Measurements from ENCODE around the gene COL4A2. TPM values are rescaled to one million over a fixed set of nuclear protein-coding genes. Genes with fewer than 3 reads are reported as not detected.

The COL4A2 gene
- total RNA-seq, 1 donor from 2014 or later: 1,556 TPM

DNA sequence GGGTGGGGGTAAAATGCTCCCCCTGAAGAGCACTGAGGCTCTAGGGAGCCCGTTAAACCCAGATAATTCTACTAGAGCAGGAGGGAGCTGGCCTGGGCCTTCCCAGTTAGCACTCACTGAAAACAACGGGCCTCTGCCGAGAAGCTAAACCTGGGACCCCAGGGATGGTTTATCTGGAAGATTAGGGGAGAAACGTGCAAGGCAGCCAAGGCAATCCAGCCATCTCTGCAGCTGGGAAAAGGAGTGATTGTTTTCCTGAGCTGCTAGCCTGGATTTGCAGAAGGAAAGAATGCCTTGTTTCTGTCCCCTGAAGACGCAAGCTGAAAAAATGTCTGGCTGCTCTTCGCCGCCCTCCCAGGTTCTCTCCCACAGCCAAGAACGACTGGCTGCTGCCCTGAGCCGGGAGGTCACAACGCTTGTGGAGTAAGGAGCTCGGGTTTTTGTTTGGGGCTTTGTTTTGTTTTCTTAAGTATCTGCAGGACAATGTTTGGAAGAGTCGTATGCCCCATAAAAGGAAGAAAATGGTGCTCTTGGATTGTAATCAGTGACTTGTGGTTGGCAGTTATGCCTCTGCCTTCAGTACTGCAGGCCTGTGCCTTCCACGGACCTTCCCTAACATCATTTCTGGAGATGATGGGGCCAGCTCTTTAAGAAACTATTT is 31.5 kb downstream of the COL4A2 start:
- no peak for DNase-seq (ENCODE audit: low spot score)
- peak overlapping the region; percentile 97 for H3K27ac Mint-ChIP-seq (ENCODE audit: unreplicated experiment)
- H3K4me1 Mint-ChIP-seq (ENCODE audit: unreplicated experiment): peaks cover 95% of the 10 kb centered on the region
- peak overlapping the region; percentile 77 for H3K4me3 Mint-ChIP-seq (ENCODE audit: unreplicated experiment)
- peaks cover 18% of the 10 kb centered on the region for H3K27me3 Mint-ChIP-seq (ENCODE audit: unreplicated experiment)
- no peaks in the 10 kb centered on the region for H3K9me3 Mint-ChIP-seq (ENCODE audit: unreplicated experiment)
- peaks cover 47% of the 10 kb centered on the region for H3K36me3 Mint-ChIP-seq (ENCODE audit: low read depth, unreplicated experiment)
- TF ChIP-seq, protein P1, sequence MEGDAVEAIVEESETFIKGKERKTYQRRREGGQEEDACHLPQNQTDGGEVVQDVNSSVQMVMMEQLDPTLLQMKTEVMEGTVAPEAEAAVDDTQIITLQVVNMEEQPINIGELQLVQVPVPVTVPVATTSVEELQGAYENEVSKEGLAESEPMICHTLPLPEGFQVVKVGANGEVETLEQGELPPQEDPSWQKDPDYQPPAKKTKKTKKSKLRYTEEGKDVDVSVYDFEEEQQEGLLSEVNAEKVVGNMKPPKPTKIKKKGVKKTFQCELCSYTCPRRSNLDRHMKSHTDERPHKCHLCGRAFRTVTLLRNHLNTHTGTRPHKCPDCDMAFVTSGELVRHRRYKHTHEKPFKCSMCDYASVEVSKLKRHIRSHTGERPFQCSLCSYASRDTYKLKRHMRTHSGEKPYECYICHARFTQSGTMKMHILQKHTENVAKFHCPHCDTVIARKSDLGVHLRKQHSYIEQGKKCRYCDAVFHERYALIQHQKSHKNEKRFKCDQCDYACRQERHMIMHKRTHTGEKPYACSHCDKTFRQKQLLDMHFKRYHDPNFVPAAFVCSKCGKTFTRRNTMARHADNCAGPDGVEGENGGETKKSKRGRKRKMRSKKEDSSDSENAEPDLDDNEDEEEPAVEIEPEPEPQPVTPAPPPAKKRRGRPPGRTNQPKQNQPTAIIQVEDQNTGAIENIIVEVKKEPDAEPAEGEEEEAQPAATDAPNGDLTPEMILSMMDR (IDR thresholded peaks at IDR 0.05; ENCODE audit: unreplicated experiment): no peak

- Mint-ChIP-seq H3K36me3 (ENCODE audit: low read depth, unreplicated experiment) (peaks cover 49% of the 10 kb centered on the region), H3K27ac (ENCODE audit: unreplicated experiment) (peak overlapping the region; percentile 97), H3K4me3 (ENCODE audit: unreplicated experiment) (peak overlapping the region; percentile 77), H3K27me3 (ENCODE audit: unreplicated experiment) (peaks cover 18% of the 10 kb centered on the region), H3K4me1 (ENCODE audit: unreplicated experiment) (peaks cover 98% of the 10 kb centered on the region), H3K9me3 (ENCODE audit: unreplicated experiment) (no peaks in the 10 kb centered on the region)
- no peak for DNase-seq (ENCODE audit: low spot score)
- TF ChIP-seq, protein P1 (IDR thresholded peaks at IDR 0.05; ENCODE audit: unreplicated experiment): no peak
These were observed 32.2 kb downstream of the COL4A2 start for GRCh38 chr13:110339263-110339662.

DNA sequence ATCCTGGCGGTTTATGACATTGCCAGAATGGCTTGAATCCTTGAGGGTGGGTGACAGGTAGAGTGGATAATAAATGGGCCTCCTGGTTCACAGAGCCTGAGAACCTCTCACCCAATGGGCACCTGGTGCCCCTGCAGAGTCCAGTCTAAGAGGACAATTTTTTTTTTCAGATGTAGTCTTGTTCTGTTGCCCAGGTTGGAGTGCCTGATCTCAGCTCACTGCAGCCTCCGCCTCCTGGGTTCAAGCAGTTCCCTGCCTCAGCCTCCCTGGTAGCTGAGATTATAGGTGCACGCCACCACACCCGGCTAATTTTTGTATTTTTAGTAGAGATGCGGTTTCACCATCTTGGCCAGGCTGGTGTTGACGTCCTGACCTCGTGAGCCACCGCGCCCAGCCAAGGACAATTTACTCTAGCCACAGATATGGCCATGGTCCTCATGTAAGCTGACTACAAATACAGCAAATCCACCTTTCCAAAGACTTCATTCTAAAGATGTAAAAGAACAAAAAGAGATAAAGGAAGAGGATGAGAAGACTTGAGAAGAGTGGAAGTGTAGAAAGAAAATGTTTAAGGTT is 33.0 kb downstream of the COL4A2 start:
- TF ChIP-seq, protein P1 (IDR thresholded peaks at IDR 0.05; ENCODE audit: unreplicated experiment): no peak
- DNase-seq (ENCODE audit: low spot score): no peak
- H3K36me3 Mint-ChIP-seq (ENCODE audit: low read depth, unreplicated experiment): peaks cover 47% of the 10 kb centered on the region
- H3K27ac Mint-ChIP-seq (ENCODE audit: unreplicated experiment): peak overlapping the region; percentile 97
- H3K4me1 Mint-ChIP-seq (ENCODE audit: unreplicated experiment): peaks cover 98% of the 10 kb centered on the region
- peaks cover 18% of the 10 kb centered on the region for H3K27me3 Mint-ChIP-seq (ENCODE audit: unreplicated experiment)
- peak overlapping the region; percentile 32 for H3K4me3 Mint-ChIP-seq (ENCODE audit: unreplicated experiment)
- H3K9me3 Mint-ChIP-seq (ENCODE audit: unreplicated experiment): no peaks in the 10 kb centered on the region

DNA sequence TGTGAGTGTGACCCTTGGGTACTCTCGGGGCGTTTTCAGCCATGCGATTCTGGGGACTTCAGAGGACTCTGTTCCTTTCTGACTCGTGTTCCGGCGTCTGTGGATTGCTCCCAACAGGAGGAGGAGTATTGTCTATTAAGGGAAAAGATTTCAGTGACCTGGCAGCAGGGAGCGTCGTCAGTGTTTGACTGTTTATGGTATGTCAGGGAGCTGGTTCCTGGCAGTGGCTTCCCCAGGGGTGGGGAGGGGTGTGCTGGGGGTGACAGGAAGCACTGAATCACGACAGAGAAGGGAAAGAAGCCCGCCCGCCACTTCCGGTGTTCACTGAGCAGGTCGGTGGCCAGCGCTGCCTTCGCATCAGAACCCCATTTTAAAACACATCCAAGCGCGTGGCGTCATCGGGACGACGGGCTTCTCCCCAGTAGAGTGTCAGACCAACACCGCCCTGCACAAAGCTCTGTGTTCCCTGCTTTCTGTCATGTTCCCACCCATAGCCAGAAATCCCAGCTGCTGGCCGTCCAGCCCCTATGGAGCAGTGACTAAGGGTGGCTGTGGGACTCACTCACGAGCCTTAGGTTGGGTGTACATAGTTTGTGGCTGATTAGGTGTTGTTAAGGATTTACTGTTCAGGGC is 33.8 kb downstream of the COL4A2 start:
- TF ChIP-seq, protein P1 (IDR thresholded peaks at IDR 0.05; ENCODE audit: unreplicated experiment): no peak
- peaks cover 98% of the 10 kb centered on the region for H3K4me1 Mint-ChIP-seq (ENCODE audit: unreplicated experiment)
- H3K4me3 Mint-ChIP-seq (ENCODE audit: unreplicated experiment): peak overlapping the region; percentile 45
- peak; percentile 57 for DNase-seq (ENCODE audit: low spot score)
- H3K27me3 Mint-ChIP-seq (ENCODE audit: unreplicated experiment): peaks cover 17% of the 10 kb centered on the region
- peak overlapping the region; percentile 97 for H3K27ac Mint-ChIP-seq (ENCODE audit: unreplicated experiment)
- no peaks in the 10 kb centered on the region for H3K9me3 Mint-ChIP-seq (ENCODE audit: unreplicated experiment)
- peaks cover 40% of the 10 kb centered on the region for H3K36me3 Mint-ChIP-seq (ENCODE audit: low read depth, unreplicated experiment)
